Central memory CD4-positive, alpha-beta T cell (primary cell): Measurements from ENCODE around the gene IL13.
"Not testable (repeated sequence)": the region's sequence is repeated elsewhere in the genome, so short reads cannot be mapped to it uniquely, and the experiment has no call there.

Experiments
- DNase-seq: peaks from one replicate; pipeline ENCODE4 v3.0.0; 2022
- total RNA-seq, 3 experiments: gene quantifications; one replicate each; lab custom pipeline; 2026; lab: John Stamatoyannopoulos, UW

IL13 gene
- total RNA-seq = 0 to 8.3 (median 0.05) reads per million in 3 experiments

GRCh38 chr5:132657676-132658380, at the start of gene IL13:
IL13 (plus strand) TSS chr5:132658173; CDS start chr5:132658187, 14 bp downstream.
- no peak for DNase-seq

DNA sequence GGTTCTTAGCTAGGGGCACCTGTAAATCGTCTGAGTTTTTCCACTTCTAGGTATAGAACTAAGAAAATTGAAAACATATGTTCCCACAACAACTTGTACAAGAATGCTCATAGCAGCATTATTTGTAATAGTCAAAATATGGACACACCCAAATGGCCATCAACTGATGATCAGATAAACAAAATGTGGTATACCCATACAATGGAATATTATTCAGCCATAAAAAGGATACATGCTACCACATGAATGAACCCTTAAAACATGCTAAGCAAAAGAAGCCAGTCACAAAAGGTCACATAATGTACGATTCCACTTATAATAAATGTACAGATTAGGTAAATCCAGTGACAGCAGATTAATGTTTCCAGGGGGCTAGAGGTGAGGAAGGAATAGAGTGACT, 46.0 kb upstream of the IL13 start:
- DNase-seq = no peak

DNA sequence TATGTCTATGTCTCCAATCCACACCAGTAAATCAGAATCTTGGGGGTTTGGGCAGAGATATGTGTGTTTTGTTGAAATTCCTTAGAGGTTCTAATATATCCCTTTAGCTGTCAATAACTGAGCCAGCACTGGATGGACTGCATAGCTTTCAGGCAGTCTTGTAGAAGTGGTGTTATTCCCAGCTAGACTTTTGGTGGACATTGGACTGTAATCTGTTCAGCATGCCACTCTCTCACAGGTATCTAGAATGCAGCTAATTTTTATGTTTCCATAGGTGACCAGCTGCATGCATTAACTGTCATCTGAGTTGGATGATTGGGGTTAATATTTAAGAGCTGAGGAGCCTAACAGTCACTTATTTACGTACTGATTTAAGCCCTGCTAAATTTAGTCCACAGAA, 45.1 kb upstream of the IL13 start:
- DNase-seq = no peak

DNA sequence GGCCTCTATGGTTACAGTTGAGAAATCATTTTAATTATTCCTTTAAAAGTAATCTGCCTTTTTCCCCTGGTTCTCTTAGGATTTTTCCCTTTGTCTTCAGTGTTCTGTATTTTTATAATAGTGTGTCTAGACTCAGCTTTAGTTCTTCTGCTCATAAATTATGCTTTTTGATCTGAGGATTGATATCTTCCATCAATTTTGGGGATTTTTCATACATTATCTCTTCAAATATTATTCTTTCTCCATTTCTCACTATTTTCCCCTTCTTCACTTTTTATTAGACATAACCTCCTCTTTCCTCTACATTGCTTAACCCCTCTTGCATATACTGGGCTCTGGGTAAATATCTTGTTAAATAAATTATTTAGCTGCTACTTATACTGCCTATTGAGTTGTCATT, 36.3 kb upstream of the IL13 start:
- DNase-seq = no peak

- DNase-seq = no peak
Observed at GRCh38 chr5:132622608-132623007, 35.4 kb upstream of the IL13 start.

- DNase-seq = no peak
Observed at GRCh38 chr5:132627470-132627869, 30.5 kb upstream of the IL13 start.

DNA sequence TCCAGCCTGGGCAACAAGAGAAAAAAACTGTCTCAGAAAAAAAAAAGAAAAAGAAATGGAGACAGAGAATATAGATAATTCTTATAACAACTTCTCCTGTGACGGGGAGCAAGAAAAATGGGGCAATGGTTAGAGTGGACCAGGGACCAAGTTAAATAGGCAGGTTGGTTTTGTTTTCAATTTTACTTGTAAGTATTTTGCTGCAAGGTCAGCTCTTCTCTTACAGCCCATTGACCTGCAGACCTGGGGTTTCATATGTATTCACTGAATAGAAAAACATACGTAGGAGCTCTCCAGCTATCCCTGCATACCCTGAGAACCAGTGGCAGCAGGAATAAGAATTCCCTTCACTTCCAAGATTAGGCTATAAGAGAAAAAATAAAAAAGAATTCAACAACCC, 29.2 kb upstream of the IL13 start:
- DNase-seq = no peak

DNA sequence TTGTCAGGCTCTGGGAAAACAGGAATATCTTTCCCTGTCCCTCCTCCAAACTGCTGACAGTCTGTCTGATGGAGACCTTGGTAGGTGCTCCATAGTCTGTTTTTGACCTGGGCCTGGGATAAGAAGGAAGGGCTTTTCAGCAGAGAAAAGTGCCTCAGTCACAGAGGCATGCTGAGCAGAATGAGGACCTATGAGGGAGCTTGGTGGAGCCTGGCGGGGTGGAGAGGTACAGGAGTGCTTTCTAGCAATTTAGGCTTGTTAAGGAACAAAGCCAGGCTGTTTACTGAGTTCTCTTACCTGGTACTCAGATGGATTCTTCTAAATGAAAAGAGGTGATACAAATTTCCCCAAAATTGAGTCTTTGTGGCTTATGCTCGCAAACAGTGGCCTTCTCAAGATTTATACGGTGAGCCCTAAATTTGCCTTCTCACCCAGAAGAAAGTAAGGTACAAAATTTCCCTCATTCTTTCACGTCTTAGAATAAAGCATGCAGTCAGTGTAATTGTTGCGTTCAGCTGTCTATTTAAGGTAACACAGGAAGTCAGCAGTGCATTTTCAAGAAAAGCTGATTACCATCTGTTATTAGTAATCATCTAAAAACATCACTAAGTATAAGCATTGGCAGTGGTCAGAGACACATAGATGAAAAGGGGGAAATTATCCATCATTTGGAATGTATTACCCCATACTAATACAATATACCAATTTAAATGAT, 28.6 kb upstream of the IL13 start:
- DNase-seq = no peak

DNA sequence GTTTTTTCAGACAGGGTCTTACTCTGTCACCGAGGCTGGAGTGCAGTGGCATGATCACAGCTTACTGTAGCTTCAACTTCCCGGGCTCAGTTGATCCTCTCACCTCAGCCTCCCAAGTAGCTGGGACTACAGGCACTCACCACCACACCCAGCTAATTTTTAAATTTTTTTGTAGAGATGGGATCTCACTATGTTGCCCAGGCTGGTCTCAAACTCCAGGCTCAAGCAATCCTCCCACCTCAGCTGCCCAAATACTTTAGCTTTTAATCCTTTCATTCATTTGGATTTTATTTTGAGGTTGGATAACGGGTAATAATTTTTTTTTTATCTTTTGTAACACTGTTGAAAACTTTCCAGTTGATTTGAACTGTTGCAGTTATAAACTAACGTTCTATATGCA, 24.4 kb upstream of the IL13 start:
- not testable (repeated sequence) for DNase-seq

DNA sequence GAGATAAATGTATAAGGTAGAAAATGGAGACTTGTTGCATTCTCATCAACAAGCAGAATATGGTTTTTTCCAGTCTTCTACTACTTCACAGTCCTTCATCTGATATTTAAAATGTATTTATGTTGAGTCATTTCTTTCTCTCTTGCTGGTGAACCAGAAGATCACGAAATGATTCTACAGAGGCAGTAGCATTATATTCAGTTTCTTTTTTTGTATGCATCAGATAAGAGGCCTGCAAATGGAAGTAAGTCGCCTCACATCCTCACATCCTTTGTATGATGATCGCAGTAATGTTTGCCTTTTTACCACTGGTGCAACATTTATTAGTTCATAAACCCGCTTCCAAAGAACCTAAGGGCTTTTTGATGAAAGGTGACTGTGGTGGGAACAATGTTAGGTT, 22.1 kb upstream of the IL13 start:
- no peak for DNase-seq

DNA sequence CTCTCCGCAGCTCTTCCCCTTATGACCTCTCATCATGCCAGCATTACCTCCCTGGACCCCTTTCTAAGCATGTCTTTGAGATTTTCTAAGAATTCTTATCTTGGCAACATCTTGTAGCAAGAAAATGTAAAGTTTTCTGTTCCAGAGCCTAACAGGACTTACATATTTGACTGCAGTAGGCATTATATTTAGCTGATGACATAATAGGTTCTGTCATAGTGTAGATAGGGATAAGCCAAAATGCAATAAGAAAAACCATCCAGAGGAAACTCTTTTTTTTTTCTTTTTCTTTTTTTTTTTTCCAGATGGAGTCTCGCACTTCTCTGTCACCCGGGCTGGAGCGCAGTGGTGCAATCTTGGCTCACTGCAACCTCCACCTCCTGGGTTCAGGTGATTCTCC, 20.7 kb upstream of the IL13 start:
- no peak for DNase-seq

GRCh38 chr5:132639706-132640130, 18.3 kb upstream of the IL13 start:
- DNase-seq = no peak

- no peak for DNase-seq
Observed at GRCh38 chr5:132640613-132641012, 17.4 kb upstream of the IL13 start.

DNA sequence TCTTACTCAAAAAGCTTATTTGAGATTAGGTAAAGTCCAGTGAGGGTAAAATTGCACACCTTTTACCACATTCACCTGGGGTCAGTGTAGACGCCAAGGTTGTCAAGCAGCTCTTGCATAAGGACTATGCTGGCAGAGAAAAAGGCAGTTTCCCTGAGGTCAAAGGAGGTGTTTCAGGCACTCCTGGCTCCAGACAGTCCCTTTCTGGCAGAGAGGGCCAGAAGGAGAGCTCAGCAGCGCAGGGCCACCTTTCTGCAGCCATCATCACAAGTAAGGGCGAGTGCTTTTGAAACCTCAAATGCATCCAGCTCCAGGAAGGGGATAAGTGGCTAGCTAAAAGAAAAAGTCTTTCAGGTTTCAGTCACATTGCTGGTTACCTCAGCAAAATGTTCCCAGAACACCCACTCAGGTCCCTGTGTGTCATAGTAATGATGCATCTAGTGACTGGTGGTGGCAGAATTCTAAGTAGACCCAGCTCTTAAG, 16.7 kb upstream of the IL13 start:
- no peak for DNase-seq

DNA sequence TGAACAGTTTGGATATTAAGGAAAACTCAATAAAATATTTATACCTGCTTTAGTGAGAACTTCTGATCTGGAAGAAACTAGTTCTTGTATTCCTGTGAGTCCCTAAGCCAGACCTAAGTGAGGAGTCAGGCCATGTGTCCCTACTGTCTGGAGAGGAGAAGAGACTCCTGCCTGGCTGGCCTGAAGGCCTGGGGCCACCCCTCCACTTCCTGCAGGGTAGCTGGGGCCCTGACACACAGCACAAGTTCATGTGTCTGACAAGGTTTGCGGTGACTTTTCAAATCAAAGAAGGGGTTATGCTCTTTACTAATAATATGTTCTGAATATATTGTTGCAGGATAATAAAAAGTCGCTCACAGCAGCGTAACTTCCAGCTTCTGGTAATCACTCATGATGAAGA, 16.1 kb upstream of the IL13 start:
- no peak for DNase-seq

- DNase-seq = no peak
Observed at GRCh38 chr5:132644177-132644576, 13.8 kb upstream of the IL13 start.

DNA sequence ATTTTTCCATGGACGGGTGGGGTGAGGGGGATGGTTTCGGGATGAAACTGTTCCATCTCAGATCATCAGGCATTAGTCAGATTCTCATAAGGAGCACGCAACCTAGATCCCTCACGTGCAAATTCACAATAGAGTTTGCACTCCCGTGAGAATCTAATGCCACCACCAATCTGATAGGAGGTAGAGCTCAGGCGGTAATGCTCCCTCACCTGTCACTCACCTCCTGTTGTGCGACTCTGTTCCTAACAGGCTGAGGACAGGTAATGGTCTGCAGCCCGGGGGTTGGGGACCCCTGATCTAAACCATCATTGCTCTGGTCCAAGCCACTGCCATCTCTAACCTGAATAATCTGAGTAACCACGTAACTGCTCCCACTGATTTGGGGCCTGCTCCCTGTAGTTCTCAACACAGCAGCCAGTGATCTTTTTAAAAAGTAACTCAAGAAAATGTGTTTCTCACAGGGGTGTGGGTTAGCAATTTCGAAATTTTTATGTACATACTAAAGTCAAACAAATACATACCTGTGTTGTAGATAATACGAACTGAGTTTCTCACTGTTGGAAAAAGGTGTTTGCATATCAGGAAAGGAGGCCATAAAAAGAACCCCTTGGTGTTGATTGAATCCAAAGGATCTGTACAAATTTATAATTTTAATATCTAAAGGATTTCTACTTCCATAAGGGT, 11.2 kb upstream of the IL13 start:
- no peak for DNase-seq

DNA sequence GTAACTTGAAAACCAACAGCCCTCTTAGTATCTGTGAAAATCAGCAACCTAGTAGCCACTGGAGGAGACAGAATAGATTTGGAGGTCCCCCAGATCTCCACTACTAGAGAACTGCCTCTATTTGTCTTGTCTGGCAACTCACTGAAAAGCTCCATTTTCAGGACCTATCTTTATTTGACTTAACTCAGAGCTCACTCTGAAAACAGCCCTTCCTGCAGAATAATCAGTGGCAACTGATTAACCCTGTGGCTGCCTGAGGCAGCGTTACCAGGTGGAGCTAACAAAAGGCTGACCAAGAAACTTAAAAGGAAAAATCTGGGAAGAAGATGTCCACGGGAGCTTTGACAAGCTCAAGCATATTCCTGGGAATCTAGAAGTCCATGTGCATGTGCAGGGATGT, 10.5 kb upstream of the IL13 start:
- DNase-seq = no peak

DNA sequence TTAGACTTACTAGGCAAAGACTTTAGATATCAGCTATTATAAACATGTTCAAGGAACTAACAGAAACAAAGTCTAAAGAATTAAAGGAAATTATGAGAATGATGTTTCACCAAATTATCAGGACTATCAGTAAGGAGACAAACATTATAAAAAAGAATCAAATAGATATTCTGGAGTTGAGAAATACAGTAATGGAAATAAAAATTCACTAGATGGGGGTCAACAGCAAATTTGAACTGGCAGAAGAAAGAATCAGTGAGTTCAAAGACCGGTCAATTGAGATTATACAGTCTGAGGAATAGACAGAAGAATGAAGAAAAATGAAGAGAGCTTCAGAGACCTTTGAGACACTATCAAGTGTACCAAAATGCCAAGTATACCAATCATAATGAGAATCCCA, 9.6 kb upstream of the IL13 start:
- DNase-seq = no peak

GRCh38 chr5:132651838-132652469, 6.0 kb upstream of the IL13 start:
- no peak for DNase-seq

DNA sequence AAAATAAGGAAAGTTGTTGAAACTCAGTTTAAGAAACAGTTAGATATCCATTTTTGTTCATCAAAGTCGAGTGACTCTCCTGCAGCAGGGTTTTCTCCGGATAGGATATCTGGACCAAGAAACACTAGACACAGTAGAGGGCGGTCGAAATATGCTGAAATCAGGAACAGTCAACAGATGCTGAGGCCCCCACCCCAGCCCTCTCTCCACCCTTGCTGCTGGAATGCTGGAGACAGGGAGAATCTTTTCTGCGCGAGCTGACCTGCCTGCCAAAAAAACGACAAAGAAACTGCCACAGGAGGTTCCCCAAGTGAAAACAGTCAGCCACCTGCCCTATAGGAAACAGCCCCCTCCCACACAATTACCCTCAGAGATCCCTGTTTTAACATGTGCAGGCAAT, 4.3 kb upstream of the IL13 start:
- DNase-seq = no peak

DNA sequence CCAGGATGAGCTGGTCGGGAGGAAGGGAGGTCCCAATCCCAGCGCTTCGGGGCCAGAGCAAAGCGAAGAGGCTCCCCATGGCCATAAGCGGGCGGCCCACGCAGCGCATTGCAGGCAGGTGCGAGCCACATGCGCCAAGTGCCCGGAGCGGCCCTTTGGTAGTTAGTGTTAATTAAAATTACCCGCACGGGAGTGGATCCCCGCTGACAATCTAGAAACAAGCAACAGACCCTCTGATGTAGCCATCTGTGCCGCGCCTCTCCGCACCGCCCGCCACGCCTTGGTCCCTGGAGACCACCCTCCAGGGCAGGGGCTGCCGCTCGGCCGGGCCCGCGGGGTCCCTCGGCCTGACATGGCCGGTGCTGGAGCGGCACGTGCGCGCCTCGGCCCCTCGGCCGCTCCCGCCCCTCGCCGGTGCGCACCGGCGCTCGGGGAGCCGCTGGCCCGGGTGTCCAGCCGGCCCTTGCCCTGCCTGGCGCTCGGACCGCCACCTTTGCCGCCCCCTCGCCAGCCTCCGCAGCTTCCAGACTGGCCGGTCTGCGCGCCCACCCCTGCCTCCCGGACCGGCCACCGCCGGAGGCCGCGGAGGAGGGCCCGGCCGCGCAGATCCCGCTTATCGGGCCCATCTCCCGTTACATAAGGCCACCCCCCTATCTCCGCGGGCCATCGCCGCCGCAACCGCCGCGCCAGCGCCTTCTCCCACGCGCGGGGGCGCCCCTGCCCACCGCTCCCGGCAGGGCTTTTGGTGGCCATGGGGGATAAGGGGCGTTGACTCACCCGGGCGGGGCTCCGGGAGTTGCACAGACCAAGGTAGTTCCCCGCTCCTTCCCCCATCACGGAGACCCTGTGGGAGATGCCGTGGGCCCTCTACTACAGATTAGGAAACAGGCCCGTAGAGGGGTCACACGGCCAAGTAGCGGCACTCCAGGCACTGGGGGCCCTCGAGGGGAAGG, 1.9 kb upstream of the IL13 start:
- DNase-seq = no peak
